EH (cell line): ENCODE measurements around the gene LSM7.
A peak's percentile ranks its signal among the peaks of the same experiment; 100 is the strongest.
"Not testable (repeated sequence)": the region's sequence is repeated elsewhere in the genome, so short reads cannot be mapped to it uniquely, and the experiment has no call there.

ENCODE experiments used
- DNase-seq: peaks from one replicate; pipeline ENCODE4 v3.0.0-alpha.2; 2015; ENCODE audit warnings: low read depth

The LSM7 gene

GRCh38 chr19:2302319-2303210 is 25.8 kb downstream of the LSM7 start:
- peak; percentile 55 for DNase-seq

- DNase-seq, result no peak
These were observed 27.9 kb downstream of the LSM7 start for GRCh38 chr19:2300533-2300932.

GRCh38 chr19:2296141-2296540 is 32.2 kb downstream of the LSM7 start:
- DNase-seq, result no peak

GRCh38 chr19:2294687-2295335 is 33.6 kb downstream of the LSM7 start:
- DNase-seq, result peak; percentile 91

GRCh38 chr19:2291185-2291751 is 37.1 kb downstream of the LSM7 start:
- no peak for DNase-seq

DNA sequence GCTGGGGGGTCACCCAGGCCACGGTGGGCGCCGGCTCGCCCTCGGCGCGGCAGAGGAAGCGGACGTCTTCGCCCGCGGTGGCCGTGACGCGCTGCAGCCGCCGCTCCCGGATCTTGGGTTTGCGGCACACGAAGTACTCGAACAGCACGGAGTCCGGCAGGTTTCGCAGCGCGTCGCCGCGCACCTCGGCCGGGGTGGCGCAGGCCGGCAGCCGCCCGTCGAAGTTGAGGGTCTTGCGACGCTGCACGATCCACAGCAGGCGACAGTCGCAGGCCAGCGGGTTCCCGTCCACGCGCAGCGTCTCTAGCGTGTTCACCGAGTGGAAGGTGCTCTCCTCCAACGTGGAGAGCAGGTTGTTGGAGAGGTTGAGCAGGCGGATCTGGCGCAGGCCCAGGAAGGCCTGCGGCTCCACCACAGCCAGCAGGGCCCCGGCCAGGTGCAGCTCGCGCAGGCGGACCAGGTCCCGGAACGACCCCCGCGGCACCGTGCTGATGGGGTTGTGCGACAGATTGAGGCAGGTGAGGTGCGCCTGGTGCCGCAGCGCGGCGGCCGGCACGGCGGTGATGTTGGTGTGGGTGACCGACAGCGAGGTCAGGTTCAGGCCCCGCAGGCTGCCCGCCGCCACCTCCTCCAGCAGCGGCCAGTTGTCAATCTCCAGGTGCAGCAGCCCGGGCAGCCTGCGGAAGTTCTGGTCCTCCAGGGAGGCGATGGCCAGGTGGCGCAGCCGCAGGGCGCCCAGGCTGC is 37.8 kb downstream of the LSM7 start:
- no peak for DNase-seq

- no peak for DNase-seq
These were observed 38.5 kb downstream of the LSM7 start for GRCh38 chr19:2289714-2290435.

GRCh38 chr19:2288818-2289713 is 39.3 kb downstream of the LSM7 start:
- DNase-seq, result no peak

DNA sequence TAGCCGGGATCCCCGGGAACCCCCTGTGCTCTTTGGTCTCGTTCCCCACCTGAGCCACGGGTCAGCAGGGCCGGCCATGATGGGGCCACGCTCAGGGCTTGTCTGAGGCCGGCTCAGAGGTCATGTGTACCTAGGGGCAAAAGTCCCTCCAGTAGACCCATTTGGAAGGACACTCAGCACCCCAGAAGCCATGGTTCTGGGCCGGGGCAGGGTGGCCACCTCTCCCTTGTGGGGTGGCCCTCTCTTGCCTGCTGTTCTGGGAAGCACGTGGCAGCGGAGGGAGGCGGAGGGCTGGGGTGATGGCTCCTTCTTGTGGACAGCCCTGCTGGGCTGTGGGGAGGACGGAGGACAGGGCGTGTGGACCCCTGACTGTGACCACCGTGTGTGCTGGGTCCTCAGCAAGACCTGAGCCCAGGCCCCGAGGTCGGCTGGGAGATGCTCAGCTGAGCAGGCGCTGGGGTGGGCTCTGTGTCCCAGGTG is 40.0 kb downstream of the LSM7 start:
- DNase-seq, result no peak

DNA sequence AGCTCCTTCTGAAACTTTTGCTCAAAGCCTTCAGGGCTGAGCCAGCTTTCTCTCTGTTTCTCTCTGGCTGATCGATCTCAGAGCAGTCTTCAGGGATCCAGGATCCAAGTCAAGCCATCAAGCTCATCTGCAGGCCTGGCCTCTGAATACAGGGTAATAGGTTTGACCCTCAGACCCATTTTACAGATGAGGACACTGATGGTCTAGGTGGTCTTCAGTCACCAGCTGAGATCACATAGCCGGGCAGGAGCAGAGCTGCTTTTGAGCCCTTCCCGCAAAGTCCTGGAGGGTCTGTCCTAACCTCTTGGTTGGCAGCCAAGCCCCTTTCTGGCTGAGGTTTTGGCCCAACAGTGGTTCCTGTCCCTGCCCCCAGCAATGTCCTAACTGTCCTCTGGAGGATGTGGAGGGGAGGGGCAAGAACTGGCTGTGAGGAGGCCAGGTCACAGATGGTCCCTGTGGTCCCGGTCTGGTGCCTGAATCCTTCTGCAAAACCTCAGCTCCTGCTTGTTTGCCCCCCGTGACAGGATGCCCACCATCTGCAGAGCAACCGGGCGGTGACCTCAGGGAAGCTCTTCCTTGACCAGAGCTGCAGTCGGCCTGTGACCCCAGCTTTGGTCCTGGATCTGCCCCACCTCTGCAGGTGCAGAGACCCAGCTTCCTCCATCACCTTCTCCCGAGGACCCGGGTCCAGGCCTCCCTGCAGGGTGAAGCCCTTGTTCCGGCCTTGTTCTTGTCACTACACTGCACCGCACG is 40.6 kb downstream of the LSM7 start:
- no peak for DNase-seq

GRCh38 chr19:2286402-2287140 is 41.8 kb downstream of the LSM7 start:
- DNase-seq, result no peak

DNA sequence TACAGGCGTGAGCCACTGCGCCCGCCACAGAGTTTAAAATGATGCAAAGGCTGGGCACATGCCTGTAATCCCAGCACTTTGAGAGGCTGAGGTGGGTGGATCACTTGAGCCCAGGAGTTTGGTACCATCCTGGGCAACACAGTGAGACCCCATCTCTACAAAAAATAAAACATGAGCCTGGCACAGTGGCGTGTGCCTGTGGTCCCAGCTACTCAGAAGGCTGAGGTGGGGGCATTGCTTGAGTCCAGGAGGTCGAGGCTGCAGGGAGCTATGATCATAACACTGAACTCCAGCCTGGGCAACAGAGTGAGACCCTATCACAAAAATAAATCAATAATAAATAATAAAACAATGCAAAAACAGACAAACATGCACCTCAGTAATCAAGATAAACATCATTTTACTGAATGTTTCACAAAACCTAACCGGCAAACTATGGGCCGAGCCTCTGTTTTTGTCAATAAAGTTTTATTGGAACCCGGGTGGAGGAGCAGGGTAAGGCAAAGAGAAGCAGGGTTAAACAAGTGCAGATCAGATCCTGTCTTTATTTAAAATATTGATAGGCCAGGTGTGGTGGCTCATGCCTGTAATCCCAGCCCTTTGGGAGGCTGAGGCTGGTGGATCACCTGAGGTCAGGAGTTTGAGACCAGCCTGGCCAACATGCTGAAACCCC is 44.4 kb downstream of the LSM7 start:
- no peak for DNase-seq

DNA sequence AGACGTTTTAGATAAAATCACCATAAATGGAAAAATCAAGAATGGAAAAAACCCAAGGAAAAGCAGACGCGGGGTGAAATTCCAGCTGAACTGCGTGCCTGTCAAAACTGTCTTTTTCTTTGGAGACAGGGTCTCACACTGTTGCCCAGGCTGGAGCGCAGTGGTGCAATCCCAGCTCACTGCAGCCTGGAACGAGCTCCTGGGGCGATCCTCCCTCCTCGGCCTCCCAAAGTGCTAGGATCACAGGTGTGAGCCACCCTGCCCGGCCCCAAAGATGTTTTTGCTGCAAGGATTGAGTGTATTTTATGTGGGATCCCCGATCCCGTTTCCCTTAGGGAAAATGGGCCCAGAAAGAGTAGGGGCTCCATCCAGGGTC is 45.5 kb downstream of the LSM7 start:
- no peak for DNase-seq

DNA sequence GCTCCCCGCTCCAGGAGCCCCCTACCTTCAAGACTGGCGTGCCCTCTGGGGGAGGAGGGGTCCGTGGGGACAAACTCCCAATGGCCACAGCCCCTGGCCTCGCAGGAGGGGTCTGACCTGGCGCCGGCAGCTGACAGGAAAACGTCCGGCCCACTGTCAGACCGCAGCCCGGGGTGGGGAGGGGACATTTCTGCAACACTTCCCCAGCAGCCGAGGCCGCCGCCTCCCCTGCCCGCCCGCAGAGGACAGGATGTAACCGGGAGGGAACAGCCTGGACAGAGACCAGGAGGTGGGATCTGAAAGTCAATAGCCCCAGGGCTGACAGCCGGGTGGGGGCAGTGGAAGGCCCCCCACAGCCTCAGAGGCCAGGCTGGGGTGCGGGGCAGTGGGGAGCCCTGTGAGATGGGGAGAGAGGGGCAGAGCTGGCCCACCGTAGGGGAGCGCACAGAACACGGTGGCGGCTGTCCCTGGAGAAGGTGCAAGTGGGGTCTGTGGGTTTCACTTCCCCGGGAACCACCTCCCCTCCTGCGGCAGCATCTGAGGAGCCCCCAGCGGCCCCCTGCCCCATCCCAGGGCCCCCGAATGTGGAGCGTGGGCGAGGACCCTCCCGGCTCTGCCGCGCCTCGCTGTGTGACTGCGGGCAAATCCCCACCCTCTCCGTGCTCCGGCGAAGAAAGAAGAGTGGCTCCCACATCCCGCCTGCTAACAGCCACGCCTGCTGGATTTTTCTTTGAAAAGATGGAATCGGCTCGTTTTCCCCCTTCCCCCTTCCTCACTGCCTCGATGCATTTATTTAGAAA is 46.1 kb downstream of the LSM7 start, which contains the start of gene PEAK3:
Gene PEAK3, minus strand, starts transcription at position 114 of the 800 bp plus-strand sequence. CDS start 1,244 bp downstream, outside the sequence.
- DNase-seq, result peak; percentile 72

DNA sequence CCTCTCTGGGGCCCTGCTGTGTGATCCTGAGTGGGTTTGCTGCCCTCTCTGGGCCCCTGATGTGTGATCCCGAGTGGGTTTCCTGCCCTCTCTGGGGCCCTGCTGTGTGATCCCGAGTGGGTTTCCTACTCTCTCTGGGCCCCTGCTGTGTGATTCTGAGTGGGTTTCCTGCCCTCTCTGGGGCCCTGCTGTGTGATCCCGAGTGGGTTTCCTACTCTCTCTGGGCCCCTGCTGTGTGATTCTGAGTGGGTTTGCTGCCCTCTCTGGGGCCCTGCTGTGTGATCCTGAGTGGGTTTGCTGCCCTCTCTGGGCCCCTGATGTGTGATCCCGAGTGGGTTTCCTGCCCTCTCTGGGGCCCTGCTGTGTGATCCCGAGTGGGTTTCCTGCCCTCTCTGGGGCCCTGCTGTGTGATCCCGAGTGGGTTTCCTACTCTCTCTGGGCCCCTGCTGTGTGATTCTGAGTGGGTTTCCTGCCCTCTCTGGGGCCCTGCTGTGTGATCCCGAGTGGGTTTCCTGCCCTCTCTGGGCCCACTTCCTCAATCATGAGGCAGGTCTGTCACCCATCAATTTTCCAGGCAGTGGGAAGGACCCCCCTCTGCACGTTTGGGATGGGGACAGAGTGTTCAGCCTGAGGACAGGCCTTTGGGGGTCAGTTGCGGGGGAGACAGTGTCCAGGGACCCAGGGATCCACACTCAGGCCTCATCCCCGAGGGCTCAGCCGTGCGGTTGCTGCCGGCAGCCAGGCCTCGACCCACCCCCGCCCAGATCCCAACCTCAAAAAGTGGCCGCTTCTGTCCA is 46.9 kb downstream of the LSM7 start:
- DNase-seq, result not testable (repeated sequence)

DNA sequence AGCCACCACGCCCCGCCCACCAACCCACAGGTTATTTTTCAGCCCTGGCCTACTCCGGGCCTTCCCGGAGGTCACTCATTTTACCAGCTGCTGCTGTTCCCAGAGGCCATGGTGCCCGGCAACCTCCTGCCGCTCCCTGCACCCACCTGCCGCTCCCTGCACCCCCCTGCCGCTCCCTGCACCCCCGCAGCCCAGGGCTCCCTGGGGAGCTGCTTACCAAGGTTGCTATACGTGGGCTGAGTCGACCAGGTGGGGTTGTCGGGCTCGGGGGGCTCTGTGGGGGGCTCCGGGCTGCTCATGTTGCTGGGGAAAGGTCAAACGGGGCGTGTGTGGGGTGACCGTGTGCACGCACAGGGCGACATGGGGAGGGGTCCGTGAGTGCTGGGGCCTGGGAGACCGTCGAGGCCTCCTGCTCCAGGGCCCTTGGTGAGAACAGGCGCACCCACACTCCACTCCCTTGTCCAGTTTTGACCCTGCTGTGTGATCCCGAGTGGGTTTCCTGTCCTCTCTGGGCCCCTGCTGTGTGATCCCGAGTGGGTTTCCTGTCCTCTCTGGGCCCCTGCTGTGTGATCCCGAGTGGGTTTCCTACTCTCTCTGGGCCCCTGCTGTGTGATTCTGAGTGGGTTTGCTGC is 47.6 kb downstream of the LSM7 start:
- DNase-seq, result no peak
